Left ventricle myocardium inferior (tissue), 1 donor: Measurements from ENCODE around the gene FNTB. TPM values are rescaled to one million over a fixed set of nuclear protein-coding genes. Genes with fewer than 3 reads are reported as not detected.

Experiments
- DNase-seq: peaks from one replicate; pipeline ENCODE4 v3.0.0-alpha.2; 2020
- H3K27ac ChIP-seq: fragments of 200-600 bp; replicated peaks from 2 replicates; pipeline ENCODE4 v1.8.0; 2021
- H3K27me3 ChIP-seq: fragments of 200-600 bp; 2 replicates; pipeline ENCODE4 v1.8.0; 2021; ENCODE audit warnings: low read depth
- H3K36me3 ChIP-seq: fragments of 200-600 bp; 2 replicates; pipeline ENCODE4 v1.8.0; 2021
- H3K4me1 ChIP-seq: fragments of 200-600 bp; 2 replicates; pipeline ENCODE4 v1.8.0; 2021
- H3K4me3 ChIP-seq: fragments of 200-600 bp; 2 replicates; pipeline ENCODE4 v1.8.0; 2021; ENCODE audit warnings: mild to moderate bottlenecking, moderate library complexity
- H3K9me3 ChIP-seq: fragments of 200-600 bp; replicated peaks from 2 replicates; pipeline ENCODE4 v1.8.0; 2021
- CTCF ChIP-seq: fragments of 200-600 bp; IDR thresholded peaks from 2 replicates; pipeline ENCODE4 v1.8.0; 2021; ENCODE audit warnings: antibody characterized with exemption, mild to moderate bottlenecking, borderline replicate concordance
- intact Hi-C: fragments of 100-400 bp; cut with micrococcal nuclease; formaldehyde crosslinking; loops from one replicate; pipeline ENCODE4 v1.11.0; 2022
- total RNA-seq: library from RNA; stranded (reverse); fragmentation: NEBNext Ultra II Directional; extraction: Animal tissue kit (Norgen Biotek cat#: 25700); gene quantifications from one replicate; pipeline ENCODE4 v1.2.1, GENCODE V29; 2021
- donor health status: DM: no; HTN: yes; CAD: no; lungs with severe emphysema.

Gene FNTB
- total RNA-seq, 1 donor from 2014 or later = 17.9 TPM

GRCh38 chr14:65001723-65002122 is 15.0 kb downstream of the FNTB start:
- no peak for DNase-seq
- no peak overlapping the region for H3K4me3 ChIP-seq
- no peaks in the 10 kb centered on the region for H3K27me3 ChIP-seq
- H3K9me3 ChIP-seq = no peaks in the 10 kb centered on the region
- intact Hi-C loops = no loop called here
- H3K27ac ChIP-seq = no peak overlapping the region
- H3K36me3 ChIP-seq = peaks cover 14% of the 10 kb centered on the region
- peaks cover 16% of the 10 kb centered on the region for H3K4me1 ChIP-seq
- no peak for TF ChIP-seq CTCF

- no peaks in the 10 kb centered on the region for H3K27me3 ChIP-seq
- H3K36me3 ChIP-seq = peaks cover 16% of the 10 kb centered on the region
- intact Hi-C loops = no loop called here
- no peaks in the 10 kb centered on the region for H3K9me3 ChIP-seq
- peaks cover 16% of the 10 kb centered on the region for H3K4me1 ChIP-seq
- no peak overlapping the region for H3K4me3 ChIP-seq
- DNase-seq = no peak
- no peak overlapping the region for H3K27ac ChIP-seq
- no peak for TF ChIP-seq CTCF
Observed at GRCh38 chr14:65002586-65003210, 16.0 kb downstream of the FNTB start.

DNA sequence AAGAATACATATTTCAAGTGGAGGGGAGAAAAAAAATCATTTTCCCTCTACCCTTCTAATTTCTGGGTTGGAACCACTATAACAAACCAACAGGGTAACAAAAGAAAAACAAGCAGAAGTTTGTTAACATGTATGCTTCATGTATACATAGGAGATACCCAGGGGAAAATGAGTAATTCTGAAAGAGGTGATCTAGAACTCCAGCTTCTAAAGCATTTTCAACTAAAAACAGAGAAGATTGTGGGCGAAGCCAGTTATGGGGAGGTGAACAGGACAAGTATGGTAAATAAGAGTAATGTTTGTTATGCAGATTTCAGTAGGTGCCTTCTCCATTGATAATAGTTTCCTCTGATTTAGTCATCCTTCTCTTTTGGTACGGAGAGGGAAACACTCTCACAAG is 16.7 kb downstream of the FNTB start:
- Histone ChIP-seq H3K4me3 (no peak overlapping the region), H3K36me3 (peaks cover 19% of the 10 kb centered on the region), H3K27ac (no peak overlapping the region), H3K27me3 (no peaks in the 10 kb centered on the region), H3K9me3 (no peaks in the 10 kb centered on the region), H3K4me1 (peaks cover 15% of the 10 kb centered on the region)
- TF ChIP-seq CTCF = no peak
- no peak for DNase-seq
- intact Hi-C loops = no loop called here

GRCh38 chr14:65006261-65006721 is 19.6 kb downstream of the FNTB start:
- no peak for DNase-seq
- Histone ChIP-seq H3K36me3 (peaks cover 38% of the 10 kb centered on the region), H3K4me1 (peaks cover under 1% of the 10 kb centered on the region), H3K4me3 (no peak overlapping the region), H3K9me3 (no peaks in the 10 kb centered on the region), H3K27me3 (no peaks in the 10 kb centered on the region), H3K27ac (no peak overlapping the region)
- intact Hi-C loops = no loop called here
- no peak for TF ChIP-seq CTCF

- Histone ChIP-seq H3K27me3 (no peaks in the 10 kb centered on the region), H3K36me3 (peaks cover 41% of the 10 kb centered on the region), H3K27ac (no peak overlapping the region), H3K4me3 (no peak overlapping the region), H3K9me3 (no peaks in the 10 kb centered on the region), H3K4me1 (no peaks in the 10 kb centered on the region)
- TF ChIP-seq CTCF = no peak
- intact Hi-C loops = no loop called here
- DNase-seq = no peak
Observed at GRCh38 chr14:65007202-65007601, 20.5 kb downstream of the FNTB start.
